ENCODE data around the gene BMPER.

DNA sequence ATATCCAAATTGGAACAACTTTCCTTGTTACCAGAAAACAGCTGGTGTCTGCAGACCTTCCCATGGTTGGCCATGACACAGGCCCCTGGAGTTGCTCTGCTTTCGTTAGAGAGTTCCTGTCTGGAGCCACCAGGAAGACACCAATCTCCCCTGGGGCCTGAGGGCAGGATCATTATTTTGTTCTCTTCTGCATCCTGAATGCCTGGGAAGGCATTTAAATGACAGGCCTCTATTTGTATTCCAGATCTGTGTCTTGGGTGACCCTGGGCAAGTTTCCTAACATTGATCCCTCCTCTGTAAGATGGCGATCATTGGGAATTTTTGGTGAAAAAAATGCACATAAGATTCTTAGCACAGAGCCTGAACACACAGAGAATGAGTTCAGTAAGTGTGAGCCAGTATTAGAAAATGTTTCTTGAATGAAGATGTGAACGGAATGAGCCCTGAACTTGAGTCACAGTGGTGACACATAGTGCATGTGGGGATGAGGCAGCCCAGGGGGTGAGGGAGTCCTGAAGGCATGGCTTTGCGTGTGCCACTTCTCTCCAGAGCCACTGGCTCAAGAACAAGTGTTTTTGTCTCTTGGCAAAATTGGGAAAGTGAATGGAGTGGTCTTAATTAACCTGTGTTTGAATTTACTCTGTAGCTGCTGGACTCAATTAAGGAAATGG lies 28.4 kb downstream of the BMPER start:
- TF ChIP-seq, protein P1, sequence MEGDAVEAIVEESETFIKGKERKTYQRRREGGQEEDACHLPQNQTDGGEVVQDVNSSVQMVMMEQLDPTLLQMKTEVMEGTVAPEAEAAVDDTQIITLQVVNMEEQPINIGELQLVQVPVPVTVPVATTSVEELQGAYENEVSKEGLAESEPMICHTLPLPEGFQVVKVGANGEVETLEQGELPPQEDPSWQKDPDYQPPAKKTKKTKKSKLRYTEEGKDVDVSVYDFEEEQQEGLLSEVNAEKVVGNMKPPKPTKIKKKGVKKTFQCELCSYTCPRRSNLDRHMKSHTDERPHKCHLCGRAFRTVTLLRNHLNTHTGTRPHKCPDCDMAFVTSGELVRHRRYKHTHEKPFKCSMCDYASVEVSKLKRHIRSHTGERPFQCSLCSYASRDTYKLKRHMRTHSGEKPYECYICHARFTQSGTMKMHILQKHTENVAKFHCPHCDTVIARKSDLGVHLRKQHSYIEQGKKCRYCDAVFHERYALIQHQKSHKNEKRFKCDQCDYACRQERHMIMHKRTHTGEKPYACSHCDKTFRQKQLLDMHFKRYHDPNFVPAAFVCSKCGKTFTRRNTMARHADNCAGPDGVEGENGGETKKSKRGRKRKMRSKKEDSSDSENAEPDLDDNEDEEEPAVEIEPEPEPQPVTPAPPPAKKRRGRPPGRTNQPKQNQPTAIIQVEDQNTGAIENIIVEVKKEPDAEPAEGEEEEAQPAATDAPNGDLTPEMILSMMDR (IDR thresholded peaks at IDR 0.05) = no peak
- TF ChIP-seq POLR2A (IDR thresholded peaks at IDR 0.05) = no peak

Measured in adrenal gland (tissue), 5 donors.